NOMO-1 (cell line): ENCODE measurements around the gene PHACTR1.

Source experiments
- DNase-seq, 2 experiments: peaks; one replicate each; lab custom pipeline; 2025; ENCODE audit not compliant: unreplicated experiment in 2 of 2; lab: John Stamatoyannopoulos, UW

PHACTR1 gene

GRCh38 chr6:13089296-13089994 is 372.9 kb downstream of the PHACTR1 start:
- DNase-seq, result no peak

DNA sequence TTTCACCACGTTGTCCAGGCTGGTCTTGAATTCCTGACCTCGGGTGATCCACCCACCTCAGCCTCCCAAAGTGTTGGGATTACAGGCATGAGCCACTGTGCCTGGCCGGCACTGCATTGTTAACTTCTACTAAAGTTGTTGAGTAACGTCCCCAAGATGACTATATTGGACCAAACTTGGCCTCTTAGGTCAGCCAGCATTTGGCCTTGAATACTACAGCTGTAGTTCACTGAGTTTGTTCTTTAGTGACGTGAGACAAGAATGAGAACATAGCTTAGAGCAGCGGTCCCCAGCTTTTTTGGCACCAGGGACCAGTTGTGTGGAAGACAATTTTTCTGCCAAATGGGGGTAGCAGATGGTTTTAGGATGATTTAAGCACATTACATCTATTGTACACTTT is 374.6 kb downstream of the PHACTR1 start:
- no peak for DNase-seq

- no peak for DNase-seq
These were observed 378.3 kb downstream of the PHACTR1 start for GRCh38 chr6:13094781-13095425.

DNA sequence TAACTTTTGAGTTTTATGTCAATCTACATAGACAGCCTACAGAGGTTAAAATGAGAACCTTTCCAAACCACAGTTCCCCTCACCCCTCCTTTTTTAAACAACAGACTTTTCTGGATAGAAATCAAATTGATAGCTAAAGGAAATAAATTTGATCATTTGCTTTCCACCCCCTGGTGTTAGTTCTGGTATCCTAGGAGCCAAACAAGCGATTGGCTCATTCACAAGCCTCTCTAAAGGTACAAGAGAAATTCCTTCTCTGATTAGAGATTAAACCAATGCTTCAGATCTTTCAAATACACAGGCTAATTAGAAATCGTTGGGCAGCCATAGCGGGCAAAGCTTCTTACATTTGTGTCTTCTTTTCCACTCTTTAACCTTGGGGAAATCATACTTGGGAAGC is 379.5 kb downstream of the PHACTR1 start:
- no peak for DNase-seq

DNA sequence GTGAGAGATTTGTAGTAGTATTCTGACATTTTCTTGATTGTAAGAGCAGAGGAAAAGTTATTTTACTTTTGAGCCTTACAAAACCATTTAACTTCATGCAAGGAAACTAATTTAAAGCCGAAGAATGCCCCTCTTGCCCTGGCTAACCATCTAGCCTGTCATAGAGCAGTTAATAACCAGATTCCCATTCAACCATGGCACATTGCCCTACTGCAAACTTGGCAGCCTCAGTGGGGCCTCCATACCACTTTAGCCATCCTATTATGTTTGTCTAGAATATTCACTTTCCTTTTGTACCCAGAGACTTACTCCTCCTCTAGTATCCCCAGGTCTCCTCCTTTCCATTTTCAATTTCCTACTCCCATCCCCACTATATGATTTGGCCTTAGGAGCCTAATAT is 380.9 kb downstream of the PHACTR1 start:
- DNase-seq, result no peak

GRCh38 chr6:13098006-13098405 is 381.4 kb downstream of the PHACTR1 start:
- no peak for DNase-seq

- DNase-seq, result peak in 1 of 2 experiments; percentile 7
These were observed 382.4 kb downstream of the PHACTR1 start for GRCh38 chr6:13098793-13099570.

GRCh38 chr6:13099771-13100170 is 383.2 kb downstream of the PHACTR1 start:
- DNase-seq, result no peak

GRCh38 chr6:13101409-13101808 is 384.8 kb downstream of the PHACTR1 start:
- DNase-seq, result peak; percentile 52 to 80

DNA sequence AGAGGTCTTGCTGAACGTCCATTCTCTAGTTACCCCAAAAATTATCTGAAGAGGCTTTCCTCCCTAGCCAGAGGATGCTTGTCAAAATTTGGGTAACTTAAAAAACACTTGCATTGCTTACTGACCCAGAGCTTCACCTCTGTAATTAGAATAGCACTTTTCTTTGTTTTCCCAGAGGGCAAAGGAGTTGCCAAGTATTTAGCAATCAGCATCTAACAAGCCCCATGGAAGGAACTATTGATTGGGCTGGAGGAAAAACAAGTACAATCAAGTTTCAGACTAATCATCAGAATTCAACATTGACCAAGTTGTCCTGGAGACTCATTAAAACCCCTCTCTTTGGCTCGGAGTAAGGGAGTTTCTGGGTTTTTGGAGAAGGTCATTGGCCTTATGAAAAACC is 385.4 kb downstream of the PHACTR1 start:
- DNase-seq, result no peak

- DNase-seq, result no peak
These were observed 386.6 kb downstream of the PHACTR1 start for GRCh38 chr6:13103169-13103568.

- no peak for DNase-seq
These were observed 388.6 kb downstream of the PHACTR1 start for GRCh38 chr6:13105139-13105538.

GRCh38 chr6:13112921-13113320 is 396.4 kb downstream of the PHACTR1 start:
- DNase-seq, result no peak

GRCh38 chr6:13113376-13113775 is 396.8 kb downstream of the PHACTR1 start:
- DNase-seq, result no peak

DNA sequence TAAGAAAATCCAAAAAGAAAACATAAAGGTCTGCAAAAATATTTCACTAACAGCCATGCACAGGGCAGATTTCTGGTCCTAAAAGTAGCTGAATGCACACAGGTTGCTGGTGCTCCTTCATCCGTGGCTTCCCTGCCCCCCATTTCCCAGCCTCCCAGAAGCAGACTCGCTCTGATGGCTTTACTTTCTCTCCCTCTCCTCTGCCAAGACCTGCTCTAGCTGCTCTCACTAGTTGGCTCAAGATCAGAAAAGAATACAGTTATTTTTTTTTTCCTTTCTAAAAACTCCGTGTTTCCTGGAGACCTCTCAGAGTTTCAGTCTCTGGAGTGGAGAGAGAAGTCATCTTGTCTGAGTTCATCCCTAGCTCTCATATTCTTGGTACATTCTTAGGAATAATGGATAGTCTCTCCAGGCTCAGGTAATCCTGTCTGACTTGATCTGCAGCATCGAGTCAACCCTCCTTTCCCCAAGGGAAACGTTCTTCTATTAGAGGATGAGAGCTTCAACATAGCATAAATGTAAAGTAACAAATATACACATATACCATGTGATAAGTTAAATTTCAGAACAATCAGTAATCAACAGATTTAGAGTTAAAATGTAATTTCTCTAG is 397.5 kb downstream of the PHACTR1 start:
- no peak for DNase-seq

DNA sequence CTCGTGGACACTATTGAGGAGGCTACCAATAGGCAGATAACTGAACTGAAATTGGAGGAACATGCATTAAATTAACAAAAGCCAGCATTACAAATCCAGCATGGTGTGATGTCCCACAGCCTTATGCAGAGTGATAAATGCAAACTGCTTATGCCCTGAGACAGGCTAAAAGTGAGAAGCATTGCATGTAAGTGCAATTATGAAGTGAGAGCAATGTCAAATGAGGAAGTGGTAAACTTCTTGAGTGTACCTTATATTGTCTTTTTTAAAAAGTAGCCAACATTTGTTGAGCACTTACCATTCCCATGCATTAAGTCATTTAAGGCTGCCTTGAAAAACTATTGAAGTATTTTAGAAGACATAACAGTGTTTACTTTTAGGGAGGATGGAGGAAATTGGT is 399.6 kb downstream of the PHACTR1 start:
- peak; percentile 22 to 81 for DNase-seq

DNA sequence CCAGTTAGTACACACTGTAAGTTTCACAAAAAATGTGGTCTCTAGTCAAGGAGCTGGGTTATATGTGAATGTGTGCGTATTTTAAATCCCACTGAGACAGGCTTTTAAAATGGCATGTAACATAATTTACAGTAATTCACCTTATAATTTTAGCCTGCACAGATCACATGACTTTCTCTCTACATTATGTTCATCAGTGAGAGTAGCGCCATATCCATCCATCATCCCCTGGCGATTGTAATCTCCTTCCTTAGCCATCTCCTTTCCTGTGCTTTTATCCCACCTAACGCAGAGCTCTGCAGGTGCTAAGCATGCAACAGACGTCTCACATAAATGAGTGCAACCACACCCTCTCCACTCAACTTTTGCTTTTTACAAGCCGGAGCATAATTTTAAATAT is 401.0 kb downstream of the PHACTR1 start:
- DNase-seq, result no peak

DNA sequence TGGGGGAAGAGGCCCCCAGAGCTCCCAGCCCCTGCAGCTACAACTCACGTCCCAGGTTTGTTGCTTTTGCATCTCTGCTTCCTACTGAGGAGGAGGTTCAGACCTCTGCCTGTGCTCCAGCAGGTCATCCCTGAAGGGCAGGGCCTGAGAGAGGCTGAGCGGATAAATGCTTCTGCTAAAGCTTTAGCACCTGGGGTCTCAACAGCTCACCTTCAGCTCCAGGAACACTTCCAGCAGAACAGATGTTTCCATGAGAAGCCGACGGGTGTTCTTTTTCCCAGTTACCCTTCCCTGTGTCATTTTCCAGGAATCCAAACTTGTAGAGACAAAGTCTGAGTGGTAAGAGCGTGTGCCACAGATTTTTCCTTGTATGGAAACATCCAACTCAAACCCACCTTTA is 403.0 kb downstream of the PHACTR1 start:
- DNase-seq, result no peak

DNA sequence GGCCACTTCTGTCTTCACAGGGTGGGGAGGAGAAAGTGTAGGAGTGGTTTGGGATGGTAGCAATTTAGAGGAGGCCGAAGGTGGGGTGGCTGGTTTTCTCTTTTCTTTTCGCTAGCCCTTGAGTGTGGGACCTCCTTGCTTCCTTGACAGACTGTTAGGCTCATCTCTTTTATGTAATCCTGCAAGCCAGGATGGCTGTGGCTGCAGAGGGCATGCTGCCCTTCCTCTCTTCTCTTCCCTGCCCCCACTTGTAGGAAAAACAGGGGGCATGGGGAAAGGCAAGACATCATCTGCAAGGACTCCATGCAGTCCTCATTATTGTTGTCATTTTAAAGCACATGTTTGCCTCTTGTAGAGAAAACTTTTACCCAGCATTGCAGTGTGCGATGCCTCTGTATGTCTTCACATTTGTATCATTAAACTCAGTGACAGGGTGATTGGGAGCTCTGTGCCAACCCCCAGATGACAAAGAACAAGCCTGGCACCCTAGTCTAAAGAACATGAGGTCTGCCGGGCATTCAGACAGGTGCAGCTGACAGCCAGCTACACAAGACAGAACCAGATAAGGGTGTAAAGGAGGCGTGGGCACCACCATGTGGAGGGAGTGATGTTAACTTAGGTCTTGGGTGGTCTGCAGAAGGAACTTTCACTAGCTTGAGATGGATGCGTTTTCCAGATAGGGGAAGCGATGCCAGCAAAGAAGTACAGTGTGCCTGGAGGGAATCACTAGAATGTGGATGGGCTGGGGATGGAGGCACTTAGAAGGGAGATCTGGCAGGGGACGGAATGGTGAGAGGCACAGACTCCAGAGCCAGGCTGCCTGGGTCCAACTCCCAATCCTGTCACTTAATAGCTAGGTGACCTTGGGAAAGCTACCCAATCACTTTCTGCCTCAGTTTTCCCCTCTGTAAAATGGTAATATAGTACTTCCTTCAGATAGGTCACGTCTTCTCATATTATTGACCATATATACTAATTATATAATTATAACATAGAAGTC is 404.2 kb downstream of the PHACTR1 start:
- no peak for DNase-seq

GRCh38 chr6:13124131-13124530 is 407.6 kb downstream of the PHACTR1 start:
- no peak for DNase-seq
